NCI-H2081 treated with DMSO at 0.1 percent for 48 hours (cell line): ENCODE results near the gene ACSL3.

Source experiments
- DNase-seq: peaks from one replicate; lab custom pipeline; 2025; lab: John Stamatoyannopoulos, UW

The ACSL3 gene

GRCh38 chr2:222942561-222942960, 81.7 kb downstream of the ACSL3 start:
- no peak for DNase-seq

GRCh38 chr2:222942977-222943376, 82.1 kb downstream of the ACSL3 start:
- no peak for DNase-seq

DNA sequence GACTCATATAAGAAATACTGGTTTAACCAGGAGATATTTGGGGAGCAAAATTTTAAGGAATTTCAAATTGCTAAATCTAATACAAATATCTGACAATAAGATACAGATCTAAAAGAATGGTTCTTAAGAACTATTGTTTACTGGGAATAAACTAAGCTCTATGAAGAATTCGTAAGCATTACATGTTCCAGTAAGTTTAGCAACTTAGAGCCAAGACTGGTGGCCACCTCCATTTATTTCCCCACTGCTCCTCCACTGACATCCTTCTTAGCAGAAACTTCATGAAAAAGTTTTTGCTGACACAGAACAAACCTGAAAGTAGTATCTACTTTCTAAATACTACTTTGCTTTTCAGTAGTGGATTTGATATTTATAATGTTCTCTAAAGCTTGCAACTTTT, 83.0 kb downstream of the ACSL3 start:
- DNase-seq = no peak

- DNase-seq = no peak
Observed at GRCh38 chr2:222944552-222944951, 83.7 kb downstream of the ACSL3 start.

DNA sequence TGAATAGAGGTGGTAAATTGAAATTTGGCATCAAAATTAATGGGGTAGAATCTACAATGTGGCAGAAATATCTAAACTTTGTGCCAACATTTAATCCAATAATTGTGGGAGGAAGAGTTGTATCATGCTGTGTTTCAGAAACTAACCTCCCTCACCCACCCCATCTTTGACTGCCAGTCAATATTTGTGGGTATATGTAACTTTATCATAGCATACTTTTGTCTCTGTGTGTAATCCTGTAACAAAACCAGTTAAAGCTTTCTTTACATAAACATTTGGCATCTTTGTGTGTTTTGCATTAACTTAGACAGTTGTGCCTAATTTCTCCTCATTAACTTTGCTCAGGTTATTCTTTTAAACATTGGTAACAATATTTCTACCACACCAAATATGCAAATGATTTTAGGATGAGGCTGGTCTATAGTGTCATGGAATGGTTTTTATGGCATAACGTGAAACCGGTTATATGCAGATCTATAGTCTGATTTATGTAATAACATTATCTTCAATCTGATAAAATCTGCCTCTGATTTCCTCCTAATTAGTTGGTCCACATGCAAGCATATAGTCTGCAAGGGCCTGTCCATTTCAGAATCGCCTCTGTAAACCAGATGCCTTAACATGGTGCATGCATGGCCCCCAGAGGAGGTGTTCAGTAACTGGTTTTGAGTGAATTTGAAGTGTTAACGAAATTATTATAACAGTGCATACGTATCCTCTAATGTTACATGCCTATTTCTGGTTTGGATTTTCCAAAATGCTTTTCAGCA, 84.3 kb downstream of the ACSL3 start:
- no peak for DNase-seq

DNA sequence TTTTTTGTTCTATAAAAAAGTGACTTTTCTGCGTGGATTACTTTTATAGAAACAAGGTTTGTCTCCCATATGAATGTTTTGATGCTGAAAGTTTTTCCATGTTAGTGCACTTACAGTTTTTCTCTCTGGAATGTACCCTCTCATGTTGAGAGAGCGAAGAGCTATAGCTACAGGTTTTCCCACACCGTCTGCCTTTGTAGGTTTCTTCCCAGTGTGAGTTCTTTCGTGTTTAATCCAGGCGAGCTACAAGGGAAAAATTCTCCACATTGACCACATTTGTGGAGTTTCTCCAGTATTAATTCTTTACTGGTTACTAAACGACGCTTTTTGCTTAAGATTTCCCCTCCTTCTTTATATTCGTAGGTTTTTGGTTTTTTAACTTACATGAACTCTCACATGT, 85.1 kb downstream of the ACSL3 start:
- DNase-seq = no peak

GRCh38 chr2:222946700-222947287, 86.0 kb downstream of the ACSL3 start:
- no peak for DNase-seq

DNA sequence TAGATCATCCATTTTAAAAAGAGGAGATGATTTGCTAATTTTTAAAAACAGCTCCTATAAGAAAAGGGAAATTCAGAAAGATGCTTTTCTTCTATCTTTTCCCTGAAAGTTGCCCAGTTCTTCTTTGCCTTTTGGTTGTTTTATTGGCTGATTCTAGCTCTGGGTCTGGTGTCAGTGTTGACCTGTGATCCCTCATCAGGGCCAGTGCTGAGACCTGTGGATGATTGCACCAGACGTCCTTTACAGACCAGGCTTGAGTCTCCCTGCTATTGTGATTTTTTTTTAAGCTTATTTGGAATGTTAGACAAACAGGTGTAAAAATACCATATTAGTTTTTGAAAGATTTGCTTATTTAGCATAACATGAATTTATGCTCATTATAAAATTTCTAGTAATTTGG, 88.2 kb downstream of the ACSL3 start:
- DNase-seq = no peak

DNA sequence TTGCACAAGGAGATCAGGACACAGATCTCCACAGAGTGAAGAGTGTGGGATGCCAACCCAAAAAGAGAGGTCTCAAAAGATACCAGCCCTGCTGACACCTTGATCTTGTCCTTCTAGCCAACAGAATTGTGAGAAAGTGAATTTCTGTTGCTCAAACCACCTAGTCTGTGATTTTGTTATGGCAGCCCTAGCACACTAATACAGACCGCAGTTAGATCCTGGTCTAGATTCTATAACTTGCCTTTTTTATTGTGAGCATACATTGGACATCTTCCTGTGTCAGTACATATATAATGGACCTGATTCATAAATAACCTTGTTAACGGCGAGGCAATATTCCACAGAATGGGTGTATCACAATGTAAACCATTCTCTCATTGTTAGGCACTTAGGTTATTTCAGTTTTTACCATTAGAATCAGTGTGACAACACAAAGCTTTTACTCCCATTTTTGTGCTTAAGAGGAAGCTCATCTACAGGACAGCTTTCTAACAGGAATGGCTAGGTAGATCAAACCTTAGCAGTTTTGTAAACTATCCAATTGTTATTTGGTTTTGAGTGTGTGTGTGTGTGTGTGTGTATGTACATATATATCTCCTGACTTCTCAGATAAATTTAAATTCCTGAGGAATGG, 89.0 kb downstream of the ACSL3 start:
- DNase-seq = no peak

- no peak for DNase-seq
Observed at GRCh38 chr2:222950638-222951285, 89.9 kb downstream of the ACSL3 start.

- no peak for DNase-seq
Observed at GRCh38 chr2:222952204-222952603, 91.4 kb downstream of the ACSL3 start.

DNA sequence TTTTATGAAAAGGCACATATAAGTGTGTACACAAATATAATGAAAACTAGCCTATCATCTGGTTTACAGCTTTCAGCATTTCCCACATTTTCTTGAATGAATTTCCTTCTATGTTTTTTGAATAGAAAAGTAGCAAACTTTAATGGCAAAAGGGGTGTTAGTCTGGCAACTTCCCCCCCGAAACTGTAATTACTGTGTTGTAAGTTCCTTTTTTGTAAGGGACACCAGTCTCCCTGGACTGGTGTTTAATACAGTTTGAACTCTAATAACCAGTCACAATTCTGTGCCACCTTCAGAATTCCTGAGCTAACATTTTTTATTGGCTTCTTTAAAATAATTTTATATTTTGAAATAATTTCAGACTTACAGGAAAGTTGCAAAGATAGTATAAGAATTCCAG, 94.2 kb downstream of the ACSL3 start:
- no peak for DNase-seq

DNA sequence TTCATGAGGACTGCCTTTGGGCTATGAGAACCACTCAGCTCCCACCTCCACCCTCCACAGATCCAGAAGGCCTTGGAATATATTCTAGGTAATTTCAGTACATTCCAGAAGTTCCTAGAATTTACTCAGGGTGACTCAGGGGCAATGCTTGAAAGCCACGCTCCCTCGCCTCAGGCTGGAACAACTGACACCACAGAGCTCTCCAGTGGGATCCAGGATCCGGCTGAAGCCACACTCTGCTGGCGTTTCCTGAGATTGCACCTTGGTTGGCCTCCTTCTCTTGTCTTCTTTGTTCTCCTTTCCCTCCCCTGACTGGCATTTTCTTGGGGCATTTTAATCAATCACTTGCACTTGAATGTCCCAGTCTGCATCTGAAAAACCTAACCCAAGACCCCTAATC, 98.5 kb downstream of the ACSL3 start:
- no peak for DNase-seq

DNA sequence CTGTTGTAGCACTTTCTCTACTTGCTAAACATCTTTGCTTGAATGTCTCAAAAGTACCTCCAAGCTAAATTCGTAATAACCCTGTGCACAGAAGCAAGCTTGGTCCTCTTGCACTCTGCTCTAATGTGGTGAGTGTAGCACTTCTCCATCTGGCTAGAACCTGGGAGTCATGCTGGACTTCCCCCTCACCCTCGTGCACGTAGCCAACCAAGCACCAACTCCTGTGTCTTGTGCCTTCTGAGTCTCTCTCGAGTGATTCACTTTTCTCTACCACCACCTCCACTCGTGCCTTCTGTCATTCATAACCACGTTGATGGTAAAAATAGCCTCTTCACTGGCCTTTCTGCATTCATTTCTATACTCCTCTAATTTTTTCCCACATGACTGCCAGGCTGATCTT, 99.3 kb downstream of the ACSL3 start:
- DNase-seq = no peak

- DNase-seq = no peak
Observed at GRCh38 chr2:222963641-222964040, 102.8 kb downstream of the ACSL3 start.

DNA sequence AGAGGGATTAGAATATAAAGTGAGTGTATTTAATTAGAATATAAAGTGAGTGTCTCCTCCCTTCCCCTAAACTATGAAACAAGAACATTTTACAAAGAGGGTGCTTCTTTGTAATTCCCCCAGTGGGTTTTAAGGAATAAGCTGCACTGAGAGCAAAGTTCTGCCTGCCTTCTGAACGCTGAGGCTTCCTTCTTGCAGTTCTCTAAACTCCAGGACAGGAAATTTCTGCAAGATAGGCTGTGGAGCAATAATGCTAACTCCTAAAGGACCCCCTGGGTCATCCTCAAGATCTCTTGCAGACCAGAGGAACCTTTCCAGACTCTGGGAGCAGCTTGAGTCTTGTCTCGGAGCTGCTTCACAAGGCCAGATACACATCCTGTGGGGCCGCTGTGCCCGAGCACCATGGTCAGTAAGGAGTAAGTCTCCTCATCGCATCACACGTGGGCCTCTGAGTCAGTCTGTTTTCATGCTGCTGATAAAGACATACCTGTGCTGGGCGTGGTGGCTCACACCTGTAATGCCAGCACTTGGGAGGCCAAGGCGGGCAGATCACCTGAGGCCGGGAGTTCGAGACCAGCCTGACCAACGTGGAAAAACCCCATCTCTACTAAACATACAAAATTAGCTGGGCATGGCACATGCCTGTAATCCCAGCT, 103.7 kb downstream of the ACSL3 start:
- no peak for DNase-seq

GRCh38 chr2:222965555-222965954, 104.7 kb downstream of the ACSL3 start:
- no peak for DNase-seq

DNA sequence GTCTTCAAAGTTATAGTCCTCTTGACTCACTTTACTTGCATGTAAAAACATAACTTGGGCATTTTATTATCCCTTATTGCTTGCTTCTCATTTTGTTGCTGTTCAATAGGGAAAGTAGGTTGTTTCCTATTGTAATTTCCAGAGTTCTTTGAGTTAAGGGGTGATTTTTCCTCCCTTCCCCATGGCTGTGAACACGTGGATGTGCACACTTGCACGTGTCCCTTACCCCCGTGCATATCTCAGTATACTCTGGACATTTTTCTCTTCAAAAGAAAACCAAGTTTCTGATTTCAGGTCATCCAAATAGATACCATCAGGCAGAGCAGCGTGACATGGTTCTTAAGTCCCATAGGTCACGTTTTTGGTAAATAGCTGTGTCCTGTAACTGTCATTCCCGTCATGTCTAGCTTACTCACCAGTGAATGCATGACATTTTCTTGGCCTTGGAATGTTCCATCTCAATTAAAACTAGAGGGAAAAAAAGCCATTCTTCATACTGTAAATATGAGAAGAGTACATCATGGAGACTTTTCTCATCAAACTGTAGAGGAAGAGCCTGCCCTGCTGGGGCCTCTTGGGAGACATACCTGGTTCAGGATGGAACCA, 107.8 kb downstream of the ACSL3 start:
- DNase-seq = no peak

DNA sequence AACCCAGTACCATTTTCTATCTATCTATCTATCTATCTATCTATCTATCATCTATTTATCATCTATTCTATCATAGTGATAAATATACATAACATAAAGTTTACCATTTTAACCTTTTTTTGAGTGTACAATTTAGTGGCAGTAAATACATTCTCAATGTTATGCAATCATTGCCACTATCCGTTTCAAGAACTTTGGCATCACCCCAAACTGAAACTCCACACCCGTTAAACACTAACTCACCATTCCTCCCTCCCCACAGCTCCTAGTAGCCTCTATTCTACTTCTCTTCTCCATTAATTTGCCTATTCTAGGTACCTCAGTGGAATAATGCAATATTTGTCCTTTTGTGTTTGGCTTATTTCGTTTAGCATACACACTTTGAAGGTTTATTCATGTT, 108.7 kb downstream of the ACSL3 start:
- no peak for DNase-seq

DNA sequence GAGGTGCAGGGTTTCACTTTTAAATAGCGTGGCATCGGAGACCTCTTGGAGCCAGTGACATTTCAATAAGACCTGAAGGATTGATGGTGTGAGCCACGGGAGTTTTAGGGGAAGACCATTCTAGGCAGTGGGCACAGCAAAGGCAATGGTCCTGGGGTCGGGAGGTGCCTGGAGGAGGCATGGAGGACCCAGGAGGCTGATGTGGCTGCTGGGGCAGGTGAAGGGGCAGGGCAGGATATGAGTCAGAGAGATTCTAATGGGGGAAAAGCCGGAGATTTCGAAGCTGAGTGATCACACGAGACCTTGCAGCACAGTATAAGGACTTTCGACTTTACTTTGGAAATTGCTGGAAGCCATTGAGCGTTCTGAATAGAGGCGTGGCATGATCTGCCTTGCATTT, 111.6 kb downstream of the ACSL3 start:
- no peak for DNase-seq

GRCh38 chr2:222973237-222973636, 112.4 kb downstream of the ACSL3 start:
- no peak for DNase-seq

DNA sequence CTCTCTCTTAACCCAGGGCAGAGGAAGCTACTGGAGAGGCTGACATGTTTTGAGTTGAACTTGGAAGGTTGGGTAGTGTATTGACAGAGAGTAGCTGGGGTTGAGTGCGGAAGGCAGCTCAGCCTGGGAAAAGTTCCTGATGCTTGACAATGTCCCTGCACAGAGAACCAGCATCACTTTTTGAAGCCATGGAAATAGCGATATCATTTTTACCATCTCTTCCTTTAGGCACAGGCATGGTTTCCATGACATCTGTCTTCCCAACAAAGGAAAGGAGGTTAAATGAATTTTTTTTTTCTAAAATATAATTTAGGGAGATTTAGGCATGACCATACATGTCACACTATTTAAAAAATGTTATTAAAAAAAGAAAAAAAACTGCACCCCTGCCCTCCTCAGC, 112.9 kb downstream of the ACSL3 start:
- DNase-seq = no peak
